ENCODE results near the gene FXYD3.

- TF ChIP-seq CTCF (IDR thresholded peaks at IDR 0.05), result no peak
- no peak for TF ChIP-seq ZFX (IDR thresholded peaks at IDR 0.05; ENCODE audit: borderline replicate concordance)
These were observed 35.8 kb downstream of the FXYD3 start for GRCh38 chr19:35151273-35152065.
